ENCODE measurements around the gene H2BW2. TPM values are rescaled to one million over a fixed set of nuclear protein-coding genes. Genes with fewer than 3 reads are reported as not detected.
"Not testable (repeated sequence)": the region's sequence is repeated elsewhere in the genome, so short reads cannot be mapped to it uniquely, and the experiment has no call there.

Gene H2BW2
- total RNA-seq, 8 experiments from 2014 or later: 0.54 TPM; not detected in 7

DNA sequence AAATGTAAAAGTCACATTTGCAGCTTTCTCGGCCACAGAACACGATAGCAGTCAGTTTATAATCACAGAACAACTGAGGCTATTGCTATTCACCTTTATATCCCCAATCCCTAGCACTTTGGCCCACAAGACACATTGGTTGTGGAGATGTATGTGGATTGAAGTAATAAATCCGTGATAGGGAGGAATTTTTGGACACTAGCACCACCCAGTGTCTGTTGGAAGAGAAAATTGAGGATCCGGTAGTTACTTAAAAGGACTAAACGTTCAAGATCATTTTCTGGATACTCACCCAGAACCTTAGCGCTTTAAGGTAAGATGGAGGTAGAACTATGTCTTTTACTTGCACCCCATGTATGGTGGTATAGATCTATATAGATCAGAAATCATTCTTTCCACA lies 38.1 kb downstream of the H2BW2 start:
- ATAC-seq (replicated peaks in 6 of 8); in situ Hi-C loops (cut with MboI; ENCODE audit: low pct_unique_long_range_greater_than_20kb in 2 of 9, low sequenced_read_pairs in 9 of 9, unreplicated experiment in 9 of 9); H3K27ac ChIP-seq; H3K4me1 ChIP-seq (replicated peaks in 1 of 2); H3K4me3 ChIP-seq: not testable (repeated sequence)
- WGBS, 10 experiments: no CpG with 5 or more reads among the region's 6 CpGs

DNA sequence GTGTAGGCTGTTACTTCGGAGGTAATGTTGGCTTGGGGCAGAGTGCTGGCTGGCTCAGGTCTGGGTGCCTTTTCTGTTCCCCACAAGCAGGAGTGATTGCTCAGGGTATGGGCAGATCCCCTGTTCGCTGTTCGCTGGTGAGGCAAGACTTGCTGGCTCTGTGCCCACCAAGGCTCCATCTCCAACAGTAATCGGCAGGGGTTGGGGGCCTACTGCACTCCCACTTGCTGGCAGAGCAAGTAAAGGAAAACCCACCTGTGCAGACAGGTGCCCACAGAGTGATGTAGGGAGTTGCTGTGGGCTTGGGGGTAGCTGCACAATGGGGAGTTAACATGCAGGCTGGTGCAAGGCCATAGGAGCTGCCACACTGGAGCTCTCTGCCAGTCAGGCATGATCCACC lies 44.3 kb downstream of the H2BW2 start:
- Histone ChIP-seq H3K27ac (no peak overlapping the region), H3K4me1 (replicated peaks in 1 of 2) (no peaks in the 10 kb centered on the region), H3K4me3 (no peak overlapping the region)
- in situ Hi-C loops (cut with MboI; ENCODE audit: low pct_unique_long_range_greater_than_20kb in 2 of 9, low sequenced_read_pairs in 9 of 9, unreplicated experiment in 9 of 9): no loop called here
- ATAC-seq (replicated peaks in 6 of 8): no peak
- WGBS, 10 experiments: 69% methylated on average over 2 of the region's 4 CpGs; no CpG with 5 or more reads in 9 of the 10 experiments

DNA sequence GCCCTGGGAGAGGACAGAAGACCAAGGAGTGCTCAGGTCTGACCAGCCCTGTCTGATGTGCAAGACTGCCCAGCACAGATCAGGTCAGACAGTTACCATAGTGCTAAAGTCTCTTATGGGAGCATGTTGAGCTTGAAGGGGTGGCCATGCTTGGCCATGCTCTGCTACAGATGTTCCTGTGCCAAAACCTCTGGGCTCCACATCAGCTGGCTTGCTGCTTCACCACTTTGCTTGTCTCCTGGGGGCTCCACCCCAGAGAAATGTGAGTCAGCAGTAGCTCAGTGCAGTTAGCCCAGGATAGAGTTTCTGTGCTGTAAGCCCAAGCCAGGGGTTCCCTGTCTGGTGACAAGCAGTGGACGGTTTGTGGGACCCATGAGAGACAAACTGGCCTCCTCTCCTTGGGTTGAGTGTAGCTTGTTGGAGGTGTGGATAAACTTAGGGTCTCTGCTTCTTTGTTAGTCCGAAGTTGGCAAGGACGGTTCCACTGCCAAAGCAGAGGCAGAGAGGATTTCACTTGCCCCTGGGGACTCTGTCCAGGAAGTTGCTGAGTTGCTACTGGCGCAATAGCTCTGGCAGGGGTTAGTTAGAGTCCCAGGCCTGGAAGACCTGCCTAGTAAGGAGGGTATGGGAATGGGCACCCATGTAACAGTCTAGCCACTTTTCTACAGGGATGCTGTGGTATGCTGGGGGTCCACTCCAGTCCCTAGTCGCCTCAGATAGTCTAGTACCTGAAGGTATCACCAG lies 45.0 kb downstream of the H2BW2 start:
- in situ Hi-C loops (cut with MboI; ENCODE audit: low pct_unique_long_range_greater_than_20kb in 2 of 9, low sequenced_read_pairs in 9 of 9, unreplicated experiment in 9 of 9): no loop called here
- no peak for ATAC-seq (replicated peaks in 6 of 8)
- no peak overlapping the region for H3K4me3 ChIP-seq
- 0 to 41% methylated on average over 2 to 3 of the region's 5 CpGs; no CpG with 5 or more reads in 8 of the 10 experiments for WGBS, 10 experiments
- H3K4me1 ChIP-seq (replicated peaks in 1 of 2): no peaks in the 10 kb centered on the region
- no peak overlapping the region for H3K27ac ChIP-seq

DNA sequence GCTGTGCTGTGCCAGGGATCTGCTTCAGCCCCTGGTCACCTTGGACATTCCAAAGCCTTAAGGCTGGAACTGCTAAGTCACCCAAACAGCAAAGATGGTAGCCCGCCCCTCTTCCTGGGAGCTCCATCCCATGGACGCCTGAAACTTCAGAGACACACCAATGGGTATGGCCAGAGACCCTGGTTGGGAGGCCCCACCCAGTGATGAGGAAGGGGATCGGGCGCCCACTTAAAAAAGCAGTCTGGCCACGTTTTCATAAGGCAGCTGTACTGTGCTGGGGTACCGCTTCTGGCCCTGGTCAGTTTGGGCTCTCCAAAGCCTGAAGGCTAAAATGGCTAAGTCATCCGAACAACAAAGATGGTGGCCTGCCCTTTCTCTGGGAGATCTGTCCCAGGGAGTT lies 45.7 kb downstream of the H2BW2 start:
- WGBS, 10 experiments: 60 to 83% methylated on average over 1 of the region's 7 CpGs; no CpG with 5 or more reads in 8 of the 10 experiments
- H3K27ac ChIP-seq: no peak overlapping the region
- ATAC-seq (replicated peaks in 6 of 8): no peak
- no peaks in the 10 kb centered on the region for H3K4me1 ChIP-seq (replicated peaks in 1 of 2)
- in situ Hi-C loops (cut with MboI; ENCODE audit: low pct_unique_long_range_greater_than_20kb in 2 of 9, low sequenced_read_pairs in 9 of 9, unreplicated experiment in 9 of 9): no loop called here
- no peak overlapping the region for H3K4me3 ChIP-seq

DNA sequence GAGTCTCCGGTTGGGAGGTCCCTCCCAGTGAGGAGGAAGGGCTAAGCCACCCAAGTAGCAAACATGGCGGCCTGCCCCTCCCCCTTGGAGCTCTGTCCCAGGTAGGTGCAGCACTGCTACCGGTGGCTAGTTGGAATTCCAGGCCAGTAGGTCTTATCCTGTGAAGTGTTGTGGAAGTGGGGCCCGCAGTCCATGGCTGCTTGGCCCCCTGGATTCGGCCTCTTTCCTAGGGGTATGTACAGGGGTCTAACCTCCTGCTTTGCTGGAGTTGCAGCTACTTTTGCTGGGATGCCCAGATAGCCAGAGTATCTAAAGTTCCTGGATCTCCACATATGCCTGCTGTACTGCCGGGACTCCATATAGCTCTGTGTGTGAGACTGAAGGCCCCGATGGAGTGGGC lies 46.2 kb downstream of the H2BW2 start:
- in situ Hi-C loops (cut with MboI; ENCODE audit: low pct_unique_long_range_greater_than_20kb in 2 of 9, low sequenced_read_pairs in 9 of 9, unreplicated experiment in 9 of 9): no loop called here

More for the DNA sequence above, 46.2 kb downstream of the H2BW2 start:
- Histone ChIP-seq H3K4me3 (no peak overlapping the region), H3K27ac (no peak overlapping the region), H3K4me1 (replicated peaks in 1 of 2) (no peaks in the 10 kb centered on the region)
- 14 to 100% (median 27%) methylated on average over 1 to 2 of the region's 7 CpGs; no CpG with 5 or more reads in 6 of the 10 experiments for WGBS, 10 experiments
- no peak for ATAC-seq (replicated peaks in 6 of 8)

Other genes with a start within 250 kb of the H2BW2 start
- gene RAB9B, start 207.7 kb upstream of the H2BW2 start, total RNA-seq: 10 to 100 TPM in 1 of 8 experiments, 1 to 10 TPM in 4, under 1 TPM in 3; 0.15 to 12.7 (median 6.5) TPM
- gene TMSB15B, start 77.3 kb upstream of the H2BW2 start, total RNA-seq: 10 to 100 TPM in 5 of 8 experiments, 1 to 10 TPM in 1, under 1 TPM in 2; 0.25 to 84.6 (median 18.3) TPM
- gene H2BW1, start 26.2 kb upstream of the H2BW2 start, total RNA-seq: not detected
- 10 to 100 TPM in 5 of 8 experiments, under 1 TPM in 2, not detected in 1; 0.35 to 13.8 (median 11.7) TPM for gene TMSB15C, start 36.3 kb downstream of the H2BW2 start, total RNA-seq
- gene ZCCHC18, start 72.6 kb downstream of the H2BW2 start, total RNA-seq: 10 to 100 TPM in 2 of 8 experiments, 1 to 10 TPM in 4, under 1 TPM in 2; 0.46 to 29.4 (median 7.8) TPM
- gene SLC25A53, start 117.1 kb downstream of the H2BW2 start, total RNA-seq: 10 to 100 TPM in 1 of 8 experiments, 1 to 10 TPM in 7; 4.2 to 15.2 (median 5.4) TPM
- gene FAM199X, start 126.5 kb downstream of the H2BW2 start, total RNA-seq: 10 to 100 TPM; 14.5 to 34.9 (median 23.2) TPM
- gene ESX1, start 215.0 kb downstream of the H2BW2 start, total RNA-seq: 1 to 10 TPM in 2 of 8 experiments, under 1 TPM in 3, not detected in 3; 0.27 to 9.0 (median 0.95) TPM

Measured in motor neuron (in vitro differentiated cells).